ENCODE data around the gene LSP1.

GRCh38 chr11:1928891-1929541 lies 76.1 kb downstream of the LSP1 start:
- no peak for TF ChIP-seq POLR2A (IDR thresholded peaks at IDR 0.05; ENCODE audit: extremely low read depth, insufficient read length)
- no peak for TF ChIP-seq CTCF (IDR thresholded peaks at IDR 0.05; ENCODE audit: low read depth, low read length)
- no peak for TF ChIP-seq MAX (IDR thresholded peaks at IDR 0.05; ENCODE audit: low read depth, low read length)

All from NB4 (cell line).